Stimulated activated CD4-positive, alpha-beta T cell treated with anti-CD3 and anti-CD28 coated beads, TNF-alpha, amount 100 ng/mL, for 1 hour (primary cell): Measurements from ENCODE around the gene ALK.

ENCODE experiments used
- DNase-seq, 3 donors: peaks; one replicate each; pipeline ENCODE4 v3.0.0-alpha.2; 2020; ENCODE audit warnings: low read depth in 3 of 3, low spot score in 1 of 3

Gene ALK

GRCh38 chr2:29799628-29800027 is 121.8 kb downstream of the ALK start:
- no peak for DNase-seq

- DNase-seq = no peak
Measured at GRCh38 chr2:29797916-29798315, 123.5 kb downstream of the ALK start.

- no peak for DNase-seq
Measured at GRCh38 chr2:29796446-29796845, 124.9 kb downstream of the ALK start.

- no peak for DNase-seq
Measured at GRCh38 chr2:29789911-29790485, 131.4 kb downstream of the ALK start.

GRCh38 chr2:29787473-29788465 is 133.6 kb downstream of the ALK start:
- DNase-seq = no peak

GRCh38 chr2:29786361-29786760 is 135.0 kb downstream of the ALK start:
- DNase-seq = no peak

GRCh38 chr2:29783666-29784065 is 137.7 kb downstream of the ALK start:
- DNase-seq = no peak

GRCh38 chr2:29782549-29783458 is 138.6 kb downstream of the ALK start:
- DNase-seq = no peak

GRCh38 chr2:29782087-29782486 is 139.3 kb downstream of the ALK start:
- DNase-seq = no peak

- DNase-seq = no peak
Measured at GRCh38 chr2:29780906-29781305, 140.5 kb downstream of the ALK start.

- DNase-seq = no peak
Measured at GRCh38 chr2:29777161-29777560, 144.2 kb downstream of the ALK start.

- no peak for DNase-seq
Measured at GRCh38 chr2:29776406-29776805, 145.0 kb downstream of the ALK start.

GRCh38 chr2:29775937-29776336 is 145.4 kb downstream of the ALK start:
- DNase-seq = no peak

- no peak for DNase-seq
Measured at GRCh38 chr2:29774624-29775023, 146.8 kb downstream of the ALK start.

GRCh38 chr2:29770846-29771245 is 150.5 kb downstream of the ALK start:
- no peak for DNase-seq

- no peak for DNase-seq
Measured at GRCh38 chr2:29769847-29770246, 151.5 kb downstream of the ALK start.

GRCh38 chr2:29767606-29768335 is 153.6 kb downstream of the ALK start:
- no peak for DNase-seq

- DNase-seq = no peak
Measured at GRCh38 chr2:29766191-29766590, 155.2 kb downstream of the ALK start.

- no peak for DNase-seq
Measured at GRCh38 chr2:29765721-29766120, 155.7 kb downstream of the ALK start.

- no peak for DNase-seq
Measured at GRCh38 chr2:29763371-29763770, 158.0 kb downstream of the ALK start.

GRCh38 chr2:29762239-29762638 is 159.1 kb downstream of the ALK start:
- DNase-seq = no peak
